AG04449 (cell line): ENCODE measurements around the gene GBGT1.

Source experiments
- CTCF ChIA-PET: fragments of 350-600 bp; formaldehyde crosslinking; extraction: SDS; loops from one replicate; lab custom pipeline; 2021; ENCODE audit warnings: antibody characterized with exemption; lab: Yijun Ruan, JAX
- POLR2A ChIA-PET: fragments of 400-600, 350-600 bp; formaldehyde crosslinking; extraction: SDS; loops from one replicate; lab custom pipeline; 2020; ENCODE audit warnings: antibody characterized with exemption, inconsistent platforms; lab: Yijun Ruan, JAX
- DNase-seq: peaks from one replicate; pipeline ENCODE4 v3.0.0-alpha.2; 2010; ENCODE audit warnings: low read depth, low spot score
- H3K4me3 ChIP-seq: 2 replicates; pipeline ENCODE4 v1.5.1; 2011; ENCODE audit warnings: low read depth, mild to moderate bottlenecking, control low read depth, low read length
- TF ChIP-seq, protein P1 (sequence below): IDR thresholded peaks from one replicate; pipeline ENCODE4 v1.5.1; 2011; ENCODE audit warnings: mild to moderate bottlenecking, moderate library complexity, low read length, control low read depth, inconsistent platforms; ENCODE audit not compliant: insufficient read depth; ENCODE audit errors: missing control alignments

Gene GBGT1

DNA sequence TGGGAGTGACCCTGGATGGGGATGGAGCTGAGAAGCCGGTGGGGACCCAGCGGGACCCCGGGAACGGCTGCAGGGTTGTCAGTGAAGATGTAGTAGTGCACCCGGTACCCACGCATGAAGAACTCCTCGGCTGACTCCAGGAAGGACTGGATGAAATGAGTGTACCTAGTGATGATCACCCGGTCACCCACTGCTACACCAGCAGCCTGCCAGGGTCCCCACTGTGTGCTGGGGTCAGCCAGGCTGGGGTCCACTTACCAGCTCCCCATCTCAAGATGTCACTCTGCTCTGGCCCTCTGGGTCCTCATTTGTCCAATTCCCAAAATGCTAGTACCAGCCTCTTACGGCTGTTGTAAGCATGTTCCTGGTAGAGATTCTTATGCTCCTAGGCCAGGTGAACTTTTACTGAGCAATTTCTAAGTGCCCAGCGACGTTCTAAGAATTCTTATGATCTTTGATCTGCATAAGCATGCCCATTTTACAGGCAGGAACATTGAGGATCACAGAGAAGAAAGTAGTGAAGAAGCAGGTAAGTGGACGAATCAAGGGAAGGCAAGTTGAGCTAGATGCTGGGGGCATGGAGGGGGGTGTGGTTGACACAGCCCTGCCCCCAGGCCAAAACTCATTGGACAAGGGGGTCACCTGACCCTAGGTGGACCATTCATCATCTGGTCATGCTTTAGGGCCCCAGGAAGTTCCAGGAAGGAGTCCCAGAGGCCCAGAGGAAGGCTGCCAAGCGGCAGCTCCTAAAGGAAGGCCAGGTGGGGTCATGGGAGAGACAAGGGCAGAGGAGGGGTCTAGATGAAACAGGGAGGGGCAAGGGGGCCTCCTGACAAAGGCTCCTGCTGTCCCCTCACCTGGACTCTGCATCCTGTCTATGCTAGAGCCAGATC is 9.4 kb downstream of the GBGT1 start:
- ChIA-PET POLR2A (interaction anchor here (0.5 to 1.3 kb wide), 2 partner anchors 10 to 122 kb away, joined by 3 to 4 read pairs; partner anchors contain the start of gene GBGT1), CTCF (interaction anchor here (0.7 to 14.6 kb wide), 5 partner anchors 8 to 122 kb away, joined by 3 to 739 read pairs (median 4); partner anchors contain the start of gene RALGDS)
- no peak for DNase-seq
- H3K4me3 ChIP-seq = no peak overlapping the region
- TF ChIP-seq, protein P1, sequence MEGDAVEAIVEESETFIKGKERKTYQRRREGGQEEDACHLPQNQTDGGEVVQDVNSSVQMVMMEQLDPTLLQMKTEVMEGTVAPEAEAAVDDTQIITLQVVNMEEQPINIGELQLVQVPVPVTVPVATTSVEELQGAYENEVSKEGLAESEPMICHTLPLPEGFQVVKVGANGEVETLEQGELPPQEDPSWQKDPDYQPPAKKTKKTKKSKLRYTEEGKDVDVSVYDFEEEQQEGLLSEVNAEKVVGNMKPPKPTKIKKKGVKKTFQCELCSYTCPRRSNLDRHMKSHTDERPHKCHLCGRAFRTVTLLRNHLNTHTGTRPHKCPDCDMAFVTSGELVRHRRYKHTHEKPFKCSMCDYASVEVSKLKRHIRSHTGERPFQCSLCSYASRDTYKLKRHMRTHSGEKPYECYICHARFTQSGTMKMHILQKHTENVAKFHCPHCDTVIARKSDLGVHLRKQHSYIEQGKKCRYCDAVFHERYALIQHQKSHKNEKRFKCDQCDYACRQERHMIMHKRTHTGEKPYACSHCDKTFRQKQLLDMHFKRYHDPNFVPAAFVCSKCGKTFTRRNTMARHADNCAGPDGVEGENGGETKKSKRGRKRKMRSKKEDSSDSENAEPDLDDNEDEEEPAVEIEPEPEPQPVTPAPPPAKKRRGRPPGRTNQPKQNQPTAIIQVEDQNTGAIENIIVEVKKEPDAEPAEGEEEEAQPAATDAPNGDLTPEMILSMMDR = no peak

DNA sequence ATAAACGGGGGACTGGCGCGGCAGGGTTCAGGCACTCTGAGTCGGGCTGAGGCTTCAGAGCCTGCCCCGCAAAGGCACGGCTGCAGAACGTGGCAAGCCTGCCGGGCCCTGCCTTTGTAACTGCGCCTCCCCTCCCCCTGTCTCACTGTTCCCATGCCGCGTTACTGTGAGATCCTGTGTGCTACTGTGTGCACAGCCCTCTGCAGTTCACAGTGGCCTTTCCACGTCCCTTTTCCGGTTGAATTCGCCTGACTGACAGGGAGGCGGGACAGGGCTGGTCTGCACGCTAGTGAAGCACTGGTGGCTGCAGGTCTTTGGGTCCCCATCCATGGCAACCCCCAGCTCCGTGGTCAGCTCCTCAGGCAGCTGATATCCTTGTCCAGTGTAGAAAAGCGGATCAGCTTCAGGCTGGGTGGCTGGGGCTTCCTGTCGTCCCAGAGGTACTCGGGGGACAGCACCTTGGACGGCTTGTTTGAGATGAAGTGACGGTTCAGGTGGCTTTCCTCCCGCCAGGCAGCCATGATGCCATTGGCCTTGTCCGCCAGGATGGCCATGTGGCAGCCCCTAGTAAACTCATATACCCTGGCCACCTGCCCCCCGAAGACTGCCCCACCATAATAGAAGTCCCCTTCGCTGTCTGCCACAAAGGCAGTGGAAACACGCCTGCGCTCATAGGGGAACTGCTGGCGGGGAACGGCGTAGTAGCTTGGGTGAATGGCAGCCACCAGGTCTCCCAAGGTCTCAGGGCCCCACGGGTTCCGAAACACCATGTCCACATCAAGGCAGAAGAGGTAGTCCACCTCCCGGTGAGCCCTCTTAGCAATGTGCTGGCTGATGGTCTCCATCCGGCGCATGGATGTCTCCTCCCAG is 10.3 kb downstream of the GBGT1 start:
- no peak for DNase-seq
- no peak overlapping the region for H3K4me3 ChIP-seq
- POLR2A ChIA-PET = no interaction called here
- CTCF ChIA-PET = interaction anchor here (1.0 to 14.6 kb wide), 4 partner anchors 8 to 45 kb away, joined by 3 to 739 read pairs (median 67); partner anchors contain the start of gene RALGDS
- TF ChIP-seq, protein P1 = no peak

DNA sequence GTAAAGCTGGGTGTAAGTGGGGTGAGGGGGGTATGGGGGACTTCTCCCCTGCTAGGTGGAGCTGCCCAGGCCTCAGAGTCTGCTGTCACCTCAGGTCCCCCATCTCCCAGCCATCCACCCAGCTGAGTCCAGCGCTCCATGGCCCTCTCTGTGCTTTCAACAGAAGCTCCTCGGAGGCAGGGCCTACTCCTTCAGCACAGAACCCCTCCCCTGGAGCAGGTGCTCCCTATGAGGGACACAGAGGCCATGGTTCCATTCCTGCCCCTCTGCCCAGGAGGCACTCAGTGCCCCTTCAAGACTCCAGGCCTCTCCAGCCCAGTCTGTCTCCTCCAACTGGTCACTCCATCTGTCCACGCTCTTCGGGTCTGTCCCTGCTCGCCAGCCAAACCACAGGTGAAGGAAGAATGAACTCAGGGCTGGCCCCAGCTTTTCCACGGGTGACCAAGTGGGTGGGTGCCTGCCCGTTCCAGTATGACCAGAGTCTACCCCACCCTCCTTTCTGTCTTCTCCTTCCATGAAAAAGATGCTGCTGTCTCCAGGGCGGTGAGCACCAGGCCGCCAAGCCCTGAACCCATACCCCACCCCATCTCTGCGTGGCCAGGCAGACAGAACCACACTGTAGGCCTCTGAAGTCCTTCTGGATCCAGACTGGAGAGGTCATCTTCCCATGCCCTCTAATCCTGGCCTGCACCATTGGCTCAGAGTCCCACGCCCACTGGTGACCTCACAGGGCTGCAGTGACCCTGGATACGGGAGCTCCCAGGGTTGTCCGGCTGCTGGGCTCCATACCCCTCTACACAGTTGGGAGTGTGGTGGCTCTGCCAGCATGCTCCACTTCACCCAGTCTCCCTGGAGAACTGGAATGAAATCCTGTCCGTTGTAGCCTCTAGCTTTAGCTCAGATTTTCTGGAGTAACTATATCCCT is 11.9 kb downstream of the GBGT1 start:
- DNase-seq = no peak
- H3K4me3 ChIP-seq = no peak overlapping the region
- POLR2A ChIA-PET = interaction anchor here (0.7 kb wide), 1 partner anchor 133 kb away, joined by 3 read pairs; no protein-coding TSS in a partner anchor
- CTCF ChIA-PET = interaction anchor here (1.2 to 14.6 kb wide), 4 partner anchors 8 to 130 kb away, joined by 3 to 739 read pairs (median 6); partner anchors contain the start of gene RALGDS
- TF ChIP-seq, protein P1 = no peak

DNA sequence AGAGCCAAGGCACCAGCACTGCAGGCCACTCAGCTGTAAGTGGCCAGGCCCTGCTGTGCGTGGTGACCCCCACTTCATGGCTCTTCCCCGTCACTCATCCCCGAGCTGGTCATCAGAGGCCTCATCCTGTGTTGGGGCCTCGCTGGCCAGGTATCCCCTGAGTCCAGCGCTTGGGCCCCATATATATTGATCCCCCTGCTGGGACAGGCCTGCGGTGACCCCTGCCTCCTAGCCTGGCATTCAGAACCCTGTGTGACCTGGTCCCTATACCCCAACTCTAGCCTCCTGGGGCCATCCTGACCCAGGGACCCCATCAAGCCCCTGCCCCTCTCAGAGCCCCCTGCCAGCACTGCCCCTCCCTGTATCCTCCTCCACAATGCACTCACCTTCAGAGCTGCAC is 12.7 kb downstream of the GBGT1 start:
- ChIA-PET CTCF (interaction anchor here (1.2 to 14.6 kb wide), 4 partner anchors 9 to 129 kb away, joined by 3 to 739 read pairs (median 6); partner anchors contain the start of gene RALGDS), POLR2A (interaction anchor here (0.7 kb wide), 1 partner anchor 132 kb away, joined by 3 read pairs; no protein-coding TSS in a partner anchor)
- TF ChIP-seq, protein P1 = no peak
- H3K4me3 ChIP-seq = no peak overlapping the region
- DNase-seq = no peak
